ENCODE measurements around the gene AURKB.

DNA sequence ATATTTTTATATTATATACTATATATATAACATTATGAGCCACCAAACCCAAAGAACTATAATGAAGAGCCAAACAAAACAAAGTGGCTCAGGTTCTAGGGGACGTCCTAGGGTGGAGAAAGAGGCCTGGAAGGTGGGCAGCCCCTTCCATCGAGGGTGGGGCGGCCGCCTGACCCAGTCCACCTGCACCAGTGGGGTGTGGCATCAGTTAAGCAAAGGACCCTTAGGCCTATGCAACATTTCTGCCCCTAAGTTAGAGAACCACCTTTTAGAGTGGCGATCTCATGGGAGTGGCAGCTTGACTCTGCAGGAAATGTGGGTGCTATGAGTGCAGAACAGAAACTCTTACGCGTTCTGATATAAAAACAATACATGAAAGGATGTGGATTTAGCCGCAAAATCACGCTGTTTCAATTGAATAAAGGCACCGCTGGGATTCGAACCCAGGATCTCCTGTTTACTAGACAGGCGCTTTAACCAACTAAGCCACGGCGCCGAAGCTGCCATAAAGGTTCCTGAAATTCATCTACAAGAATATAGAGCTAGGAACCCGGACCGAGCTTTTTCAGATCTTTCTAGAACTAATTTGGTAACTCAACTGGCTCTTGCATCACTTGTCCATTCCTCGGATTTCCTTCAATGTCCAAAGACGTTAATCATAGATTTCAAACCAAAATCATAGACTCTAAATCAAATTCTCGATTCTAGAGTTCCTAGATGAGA is 15.6 kb upstream of the AURKB start:
- TF ChIP-seq, protein P1, sequence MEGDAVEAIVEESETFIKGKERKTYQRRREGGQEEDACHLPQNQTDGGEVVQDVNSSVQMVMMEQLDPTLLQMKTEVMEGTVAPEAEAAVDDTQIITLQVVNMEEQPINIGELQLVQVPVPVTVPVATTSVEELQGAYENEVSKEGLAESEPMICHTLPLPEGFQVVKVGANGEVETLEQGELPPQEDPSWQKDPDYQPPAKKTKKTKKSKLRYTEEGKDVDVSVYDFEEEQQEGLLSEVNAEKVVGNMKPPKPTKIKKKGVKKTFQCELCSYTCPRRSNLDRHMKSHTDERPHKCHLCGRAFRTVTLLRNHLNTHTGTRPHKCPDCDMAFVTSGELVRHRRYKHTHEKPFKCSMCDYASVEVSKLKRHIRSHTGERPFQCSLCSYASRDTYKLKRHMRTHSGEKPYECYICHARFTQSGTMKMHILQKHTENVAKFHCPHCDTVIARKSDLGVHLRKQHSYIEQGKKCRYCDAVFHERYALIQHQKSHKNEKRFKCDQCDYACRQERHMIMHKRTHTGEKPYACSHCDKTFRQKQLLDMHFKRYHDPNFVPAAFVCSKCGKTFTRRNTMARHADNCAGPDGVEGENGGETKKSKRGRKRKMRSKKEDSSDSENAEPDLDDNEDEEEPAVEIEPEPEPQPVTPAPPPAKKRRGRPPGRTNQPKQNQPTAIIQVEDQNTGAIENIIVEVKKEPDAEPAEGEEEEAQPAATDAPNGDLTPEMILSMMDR (IDR thresholded peaks at IDR 0.05 in 8 of 11, conservative IDR thresholded peaks at IDR 0.05 in 3 of 11), result no peak
- TF ChIP-seq POLR2AphosphoS5 (IDR thresholded peaks at IDR 0.05) (peak; percentile 44 to 65 (median 56)), POLR2A (IDR thresholded peaks at IDR 0.05) (no peak)

Measured in spleen (tissue), 7 donors.